ENCODE measurements around the gene PTH2R. TPM values are rescaled to one million over a fixed set of nuclear protein-coding genes. Genes with fewer than 3 reads are reported as not detected.

PTH2R gene, protein sequence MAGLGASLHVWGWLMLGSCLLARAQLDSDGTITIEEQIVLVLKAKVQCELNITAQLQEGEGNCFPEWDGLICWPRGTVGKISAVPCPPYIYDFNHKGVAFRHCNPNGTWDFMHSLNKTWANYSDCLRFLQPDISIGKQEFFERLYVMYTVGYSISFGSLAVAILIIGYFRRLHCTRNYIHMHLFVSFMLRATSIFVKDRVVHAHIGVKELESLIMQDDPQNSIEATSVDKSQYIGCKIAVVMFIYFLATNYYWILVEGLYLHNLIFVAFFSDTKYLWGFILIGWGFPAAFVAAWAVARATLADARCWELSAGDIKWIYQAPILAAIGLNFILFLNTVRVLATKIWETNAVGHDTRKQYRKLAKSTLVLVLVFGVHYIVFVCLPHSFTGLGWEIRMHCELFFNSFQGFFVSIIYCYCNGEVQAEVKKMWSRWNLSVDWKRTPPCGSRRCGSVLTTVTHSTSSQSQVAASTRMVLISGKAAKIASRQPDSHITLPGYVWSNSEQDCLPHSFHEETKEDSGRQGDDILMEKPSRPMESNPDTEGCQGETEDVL
- 1.2 TPM in 1 of 2 replicates, not detected in the other for polyA plus RNA-seq

DNA sequence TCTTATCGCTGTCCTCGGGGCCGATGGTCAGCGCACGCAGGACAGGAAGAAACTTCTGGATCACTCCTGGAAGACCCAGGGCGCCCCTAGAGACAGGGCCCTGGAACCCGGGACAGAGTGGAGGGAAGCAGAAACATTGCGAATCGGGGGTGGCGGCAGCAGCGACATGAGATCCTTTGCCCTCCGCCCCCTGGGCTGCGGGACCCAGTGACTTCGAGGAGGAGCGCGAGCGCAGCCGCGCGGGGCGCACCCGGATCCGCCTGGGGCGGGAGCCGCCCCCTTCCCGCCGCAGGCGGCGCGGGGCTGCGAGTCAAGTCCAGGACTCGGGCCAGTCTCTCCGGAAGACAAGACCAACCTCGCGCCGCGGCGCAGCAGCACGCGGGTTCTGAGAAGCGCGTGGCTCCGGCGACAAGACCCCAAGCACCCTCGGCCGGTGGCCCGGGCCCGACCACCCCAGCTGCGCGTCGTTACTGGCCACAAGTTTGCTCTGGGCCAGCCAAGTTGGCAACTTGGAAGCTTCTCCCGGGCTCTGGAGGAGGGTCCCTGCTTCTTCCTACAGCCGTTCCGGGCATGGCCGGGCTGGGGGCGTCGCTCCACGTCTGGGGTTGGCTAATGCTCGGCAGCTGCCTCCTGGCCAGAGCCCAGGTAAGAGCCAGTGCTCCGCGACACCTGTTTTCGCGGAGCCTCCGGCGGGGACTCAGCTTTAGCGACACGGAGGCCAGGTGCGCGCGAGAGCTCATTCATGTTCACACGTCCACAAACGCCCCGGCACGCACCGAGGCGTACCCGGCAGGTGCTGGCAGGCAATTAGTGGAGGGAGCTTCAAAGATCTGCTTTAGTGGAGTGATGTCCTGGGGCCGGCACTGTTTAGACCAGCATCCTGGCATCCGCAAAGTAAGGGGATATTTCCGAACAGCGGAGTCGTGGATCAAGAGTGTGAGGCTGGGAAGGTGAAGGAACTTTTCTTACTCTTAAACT is at the start of gene PTH2R:
Gene PTH2R, plus strand, starts transcription at position 319 of the 978 bp plus-strand sequence. Its CDS starts 252 bp downstream, at position 571.

Other genes starting within 250 kb of the PTH2R start
- not detected in 2 replicates for gene CRYGA, start 243.2 kb upstream of the PTH2R start, polyA plus RNA-seq
- 1.4 and 28.1 TPM in 2 replicates for gene C2orf80, start 216.8 kb upstream of the PTH2R start, polyA plus RNA-seq
- gene IDH1, start 151.7 kb upstream of the PTH2R start, polyA plus RNA-seq = 17.7 and 20.6 TPM in 2 replicates
- 13.1 and 13.9 TPM in 2 replicates for gene PIKFYVE, start 140.5 kb upstream of the PTH2R start, polyA plus RNA-seq

Data from Purkinje cell (primary cell).